Glomerular visceral epithelial cell (primary cell): Measurements from ENCODE around the gene GGTLC3.
"Not testable (repeated sequence)": the region's sequence is repeated elsewhere in the genome, so short reads cannot be mapped to it uniquely, and the experiment has no call there.

Experiments
- DNase-seq: peaks from one replicate; pipeline ENCODE4 v3.0.0-alpha.2; 2016; ENCODE audit errors: extremely low spot score

Gene GGTLC3

DNA sequence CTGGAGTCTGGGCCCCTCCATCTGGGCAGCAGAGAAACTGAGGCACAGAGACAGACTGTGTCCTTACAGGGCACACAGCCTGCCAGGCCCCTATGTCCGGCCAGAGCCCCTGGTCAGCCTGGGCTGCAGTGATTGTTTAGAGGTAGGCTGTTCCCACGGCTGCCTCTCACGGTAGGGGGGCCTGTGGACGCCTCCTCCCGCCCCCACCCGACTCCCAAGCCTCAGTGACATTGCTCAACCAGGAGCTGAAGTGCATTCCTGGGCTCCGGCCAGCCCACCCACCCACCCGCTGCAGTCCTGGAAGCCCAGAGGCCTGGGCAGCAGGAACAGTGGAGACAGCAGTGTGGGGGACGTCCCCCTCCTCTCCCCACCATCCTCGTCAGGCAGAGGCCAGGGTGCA is 4.5 kb downstream of the GGTLC3 start:
- DNase-seq: not testable (repeated sequence)

- DNase-seq: not testable (repeated sequence)
Measured at GRCh38 chr22:18512378-18512777, 5.6 kb downstream of the GGTLC3 start.

DNA sequence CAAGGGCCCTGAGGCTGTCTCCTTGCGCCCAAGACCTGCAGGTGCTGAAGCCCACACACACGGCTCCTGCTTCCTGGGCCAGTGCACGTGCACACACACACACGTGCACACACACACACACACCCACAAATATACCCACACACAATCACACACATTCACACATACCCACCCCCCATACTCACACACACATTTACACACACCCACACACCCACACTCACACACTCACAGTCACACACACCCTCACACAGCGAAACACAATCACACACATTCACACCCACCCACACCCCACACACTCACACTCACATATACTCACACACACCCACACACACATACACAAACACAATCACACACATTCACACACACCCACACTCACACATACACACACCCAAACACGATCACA is 6.6 kb downstream of the GGTLC3 start:
- DNase-seq: not testable (repeated sequence)

DNA sequence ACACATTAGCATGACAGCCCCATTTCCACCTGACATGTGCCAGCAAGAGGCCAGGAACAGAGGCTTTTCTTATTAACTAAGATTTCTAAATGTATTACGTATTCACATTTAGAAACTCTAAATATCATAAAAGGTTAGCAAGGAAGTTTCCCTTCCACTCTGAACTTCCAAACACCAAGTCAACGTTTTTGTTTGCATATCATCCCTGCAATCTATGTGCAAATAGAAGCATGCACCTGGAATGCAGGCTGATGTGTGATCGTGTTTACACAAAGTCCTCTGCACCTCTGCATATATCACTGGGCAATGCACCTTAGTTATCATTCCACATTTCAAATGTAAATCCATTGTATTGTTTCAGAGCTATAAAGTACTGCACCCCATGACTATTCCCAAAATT is 21.7 kb downstream of the GGTLC3 start:
- DNase-seq: not testable (repeated sequence)
